Measurements from ENCODE around the gene SOX12.

The SOX12 gene

DNA sequence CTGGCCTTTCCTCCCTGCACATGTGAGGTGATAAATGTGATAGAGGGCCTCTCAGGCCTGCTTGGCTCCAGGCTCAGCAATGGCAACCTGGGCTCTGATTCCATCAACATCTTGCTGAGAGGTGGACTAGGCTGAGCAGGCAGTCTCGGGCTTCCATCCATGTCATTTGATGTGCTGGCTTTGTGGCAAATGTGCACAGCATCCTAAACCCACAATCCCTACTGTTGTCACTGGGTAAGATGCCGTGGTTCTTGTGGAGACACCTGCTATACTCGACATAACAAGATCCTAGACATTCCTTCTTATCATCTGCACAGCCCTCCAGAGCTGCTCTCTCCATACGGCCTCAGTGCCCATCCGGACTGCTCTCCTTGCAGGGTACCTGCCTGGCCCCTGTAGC lies 30.8 kb upstream of the SOX12 start:
- ChIA-PET POLR2A (no interaction called here), CTCF (no interaction called here)
- TF ChIP-seq, protein P1, sequence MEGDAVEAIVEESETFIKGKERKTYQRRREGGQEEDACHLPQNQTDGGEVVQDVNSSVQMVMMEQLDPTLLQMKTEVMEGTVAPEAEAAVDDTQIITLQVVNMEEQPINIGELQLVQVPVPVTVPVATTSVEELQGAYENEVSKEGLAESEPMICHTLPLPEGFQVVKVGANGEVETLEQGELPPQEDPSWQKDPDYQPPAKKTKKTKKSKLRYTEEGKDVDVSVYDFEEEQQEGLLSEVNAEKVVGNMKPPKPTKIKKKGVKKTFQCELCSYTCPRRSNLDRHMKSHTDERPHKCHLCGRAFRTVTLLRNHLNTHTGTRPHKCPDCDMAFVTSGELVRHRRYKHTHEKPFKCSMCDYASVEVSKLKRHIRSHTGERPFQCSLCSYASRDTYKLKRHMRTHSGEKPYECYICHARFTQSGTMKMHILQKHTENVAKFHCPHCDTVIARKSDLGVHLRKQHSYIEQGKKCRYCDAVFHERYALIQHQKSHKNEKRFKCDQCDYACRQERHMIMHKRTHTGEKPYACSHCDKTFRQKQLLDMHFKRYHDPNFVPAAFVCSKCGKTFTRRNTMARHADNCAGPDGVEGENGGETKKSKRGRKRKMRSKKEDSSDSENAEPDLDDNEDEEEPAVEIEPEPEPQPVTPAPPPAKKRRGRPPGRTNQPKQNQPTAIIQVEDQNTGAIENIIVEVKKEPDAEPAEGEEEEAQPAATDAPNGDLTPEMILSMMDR (IDR thresholded peaks at IDR 0.05; ENCODE audit: control extremely low read depth, extremely low read depth, low read depth, missing control alignments): no peak
- no peak for DNase-seq (ENCODE audit: extremely low spot score)

DNA sequence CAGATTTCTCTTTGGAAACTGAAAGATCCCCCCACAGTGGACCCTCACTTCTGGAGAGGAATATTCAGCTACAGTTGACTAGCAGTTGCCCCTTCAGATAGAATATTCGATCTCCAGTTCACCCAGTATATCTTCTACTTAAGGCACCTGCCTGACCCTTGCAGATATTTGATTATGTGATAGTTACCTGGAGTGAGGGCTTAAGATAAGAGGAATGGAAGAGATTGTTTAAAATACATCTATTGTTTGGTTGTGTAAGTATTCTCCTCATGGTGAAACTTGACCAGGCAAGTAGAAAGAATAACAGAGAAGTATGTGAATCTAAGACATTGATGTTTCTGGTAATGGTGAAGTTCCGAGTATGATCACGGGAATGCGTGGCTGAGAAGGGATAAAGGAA lies 29.5 kb upstream of the SOX12 start:
- DNase-seq (ENCODE audit: extremely low spot score): no peak
- TF ChIP-seq, protein P1 (IDR thresholded peaks at IDR 0.05; ENCODE audit: control extremely low read depth, extremely low read depth, low read depth, missing control alignments): no peak
- ChIA-PET POLR2A (no interaction called here), CTCF (interaction anchor here (6.8 kb wide), 1 partner anchor 35 kb away, joined by 37 read pairs; no protein-coding TSS in a partner anchor)

DNA sequence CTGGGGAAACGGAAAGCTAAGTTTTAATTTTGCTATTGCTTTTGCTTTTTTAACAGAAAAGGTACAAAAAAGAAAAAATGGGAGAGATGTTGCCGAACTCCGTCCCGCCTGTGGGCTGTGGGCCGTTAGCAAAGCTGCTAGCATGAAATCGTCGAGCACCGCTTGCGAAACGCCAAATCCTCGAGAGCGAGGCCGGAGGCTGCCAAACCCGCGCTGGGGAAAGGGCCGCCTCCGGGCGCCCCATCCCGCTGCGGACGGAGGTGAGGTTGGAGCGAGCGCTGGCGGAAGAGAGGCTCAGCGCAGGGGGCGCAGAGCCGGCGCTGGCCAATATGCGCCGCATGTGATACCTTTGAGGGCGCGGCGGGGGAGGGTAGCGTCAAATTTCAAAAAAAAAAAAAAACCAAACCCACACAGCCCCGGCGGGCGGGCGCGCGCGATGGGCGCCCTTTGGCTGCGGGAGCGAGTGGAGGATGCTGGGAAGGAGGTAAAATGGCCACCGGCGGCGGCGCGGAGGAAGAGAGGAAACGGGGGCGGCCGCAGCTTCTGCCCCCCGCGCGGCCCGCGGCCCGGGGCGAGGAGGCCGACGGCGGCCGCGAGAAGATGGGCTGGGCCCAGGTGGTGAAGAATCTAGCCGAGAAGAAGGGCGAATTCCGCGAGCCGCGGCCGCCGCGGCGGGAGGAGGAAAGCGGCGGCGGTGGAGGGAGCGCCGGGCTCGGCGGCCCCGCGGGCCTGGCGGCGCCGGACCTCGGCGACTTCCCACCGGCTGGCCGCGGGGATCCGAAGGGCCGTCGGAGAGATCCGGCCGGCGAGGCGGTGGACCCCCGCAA lies 28.0 kb upstream of the SOX12 start, which contains the start of gene ZCCHC3:
TSS of gene ZCCHC3 (plus strand) at position 473 of the 827 bp plus-strand sequence. CDS start at position 490, 17 bp downstream.
- DNase-seq (ENCODE audit: extremely low spot score): peak; percentile 91
- CTCF ChIA-PET: interaction anchor here (1.0 to 6.8 kb wide), 4 partner anchors 11 to 33 kb away, joined by 3 to 37 read pairs (median 5); partner anchors contain the start of gene SOX12
- TF ChIP-seq, protein P1 (IDR thresholded peaks at IDR 0.05; ENCODE audit: control extremely low read depth, extremely low read depth, low read depth, missing control alignments): peak; percentile 25
- POLR2A ChIA-PET: no interaction called here

GRCh38 chr20:297925-298775 lies 27.2 kb upstream of the SOX12 start:
- TF ChIP-seq, protein P1 (IDR thresholded peaks at IDR 0.05; ENCODE audit: control extremely low read depth, extremely low read depth, low read depth, missing control alignments): no peak
- ChIA-PET POLR2A (interaction anchor here (2.6 kb wide), 1 partner anchor 12 kb away, joined by 7 read pairs; no protein-coding TSS in a partner anchor), CTCF (interaction anchor here (1.2 to 6.8 kb wide), 6 partner anchors 10 to 32 kb away, joined by 3 to 37 read pairs (median 6); no protein-coding TSS in a partner anchor)
- peak; percentile 52 for DNase-seq (ENCODE audit: extremely low spot score)

GRCh38 chr20:298776-299391 lies 26.5 kb upstream of the SOX12 start:
- DNase-seq (ENCODE audit: extremely low spot score): no peak
- POLR2A ChIA-PET: interaction anchor here (2.6 kb wide), 1 partner anchor 11 kb away, joined by 7 read pairs; no protein-coding TSS in a partner anchor
- CTCF ChIA-PET: interaction anchor here (1.2 to 6.8 kb wide), 6 partner anchors 9 to 33 kb away, joined by 3 to 37 read pairs (median 6); no protein-coding TSS in a partner anchor
- TF ChIP-seq, protein P1 (IDR thresholded peaks at IDR 0.05; ENCODE audit: control extremely low read depth, extremely low read depth, low read depth, missing control alignments): no peak

Data from GM10248 (cell line).